MV-4-11 (cell line): Measurements from ENCODE around the gene CCDC28A.

ENCODE experiments used
- DNase-seq: peaks from one replicate; lab custom pipeline; 2025; lab: John Stamatoyannopoulos, UW

The CCDC28A gene

DNA sequence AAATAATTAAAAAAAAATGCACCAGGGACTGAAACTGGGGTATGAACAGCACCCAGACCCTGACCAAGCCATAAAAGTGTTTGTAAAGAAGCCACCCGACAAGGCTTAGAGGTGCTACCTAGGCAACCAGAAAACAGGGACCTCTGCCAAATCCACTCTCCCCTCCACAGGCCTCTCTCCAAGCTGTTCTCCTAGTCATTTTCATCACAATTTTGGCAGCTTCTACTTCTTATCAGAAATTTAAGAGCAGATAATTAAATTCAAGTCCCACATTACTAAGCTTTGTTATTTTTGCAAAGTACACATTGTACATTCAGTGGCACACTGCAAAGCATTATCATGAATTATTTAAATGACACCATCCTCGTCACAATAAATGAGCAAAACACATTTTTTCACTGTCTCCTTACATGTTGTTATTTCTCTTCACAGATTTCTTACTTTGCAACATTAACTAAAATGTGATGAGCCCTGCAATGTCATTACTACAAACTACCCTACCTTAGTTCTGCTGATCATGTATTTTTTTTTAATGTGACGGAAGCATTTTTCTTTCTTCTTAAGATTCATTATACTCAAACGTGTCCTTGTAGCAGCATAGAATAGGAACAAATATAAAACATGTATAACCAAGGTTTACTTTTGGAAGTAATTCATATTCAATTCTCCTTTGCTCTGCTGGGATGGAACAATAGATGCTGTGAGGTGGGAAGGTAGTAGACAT, 60.4 kb downstream of the CCDC28A start:
- DNase-seq = no peak

- no peak for DNase-seq
Measured at GRCh38 chr6:138837246-138837645, 63.7 kb downstream of the CCDC28A start.
